Hematopoietic multipotent progenitor cell treated with erythropoietin and hydrocortisone succinate and interleukin-3 and kit ligand, for 8 days (in vitro differentiated cells): Measurements from ENCODE around the gene GPI.

Experiments used
- DNase-seq: peaks from one replicate; pipeline ENCODE4 v3.0.0-alpha.2; 2015

GPI gene

GRCh38 chr19:34405892-34406660 is 41.1 kb downstream of the GPI start:
- DNase-seq, result no peak

GRCh38 chr19:34408411-34408810 is 43.4 kb downstream of the GPI start:
- DNase-seq, result no peak

GRCh38 chr19:34409189-34410164 is 44.5 kb downstream of the GPI start:
- DNase-seq, result no peak

GRCh38 chr19:34411216-34411615 is 46.2 kb downstream of the GPI start:
- DNase-seq, result no peak

- no peak for DNase-seq
These were observed 51.1 kb downstream of the GPI start for GRCh38 chr19:34416021-34416545.

- DNase-seq, result no peak
These were observed 53.3 kb downstream of the GPI start for GRCh38 chr19:34418300-34418699.

- DNase-seq, result no peak
These were observed 61.2 kb downstream of the GPI start for GRCh38 chr19:34426096-34426661.

- DNase-seq, result peak; percentile 44
These were observed 63.7 kb downstream of the GPI start for GRCh38 chr19:34428549-34429285.

GRCh38 chr19:34429553-34429952 is 64.6 kb downstream of the GPI start:
- DNase-seq, result no peak

GRCh38 chr19:34430738-34431625 is 66.0 kb downstream of the GPI start:
- DNase-seq, result peak; percentile 79

- peak; percentile 6 for DNase-seq
These were observed 66.8 kb downstream of the GPI start for GRCh38 chr19:34431681-34432402.

- DNase-seq, result no peak
These were observed 67.8 kb downstream of the GPI start for GRCh38 chr19:34432797-34433196.

- DNase-seq, result no peak
These were observed 71.7 kb downstream of the GPI start for GRCh38 chr19:34436716-34437115.

GRCh38 chr19:34448191-34448590 is 83.2 kb downstream of the GPI start:
- no peak for DNase-seq
